ENCODE results near the gene ACAP2.
A peak's percentile ranks its signal among the peaks of the same experiment; 100 is the strongest.

ACAP2 gene

DNA sequence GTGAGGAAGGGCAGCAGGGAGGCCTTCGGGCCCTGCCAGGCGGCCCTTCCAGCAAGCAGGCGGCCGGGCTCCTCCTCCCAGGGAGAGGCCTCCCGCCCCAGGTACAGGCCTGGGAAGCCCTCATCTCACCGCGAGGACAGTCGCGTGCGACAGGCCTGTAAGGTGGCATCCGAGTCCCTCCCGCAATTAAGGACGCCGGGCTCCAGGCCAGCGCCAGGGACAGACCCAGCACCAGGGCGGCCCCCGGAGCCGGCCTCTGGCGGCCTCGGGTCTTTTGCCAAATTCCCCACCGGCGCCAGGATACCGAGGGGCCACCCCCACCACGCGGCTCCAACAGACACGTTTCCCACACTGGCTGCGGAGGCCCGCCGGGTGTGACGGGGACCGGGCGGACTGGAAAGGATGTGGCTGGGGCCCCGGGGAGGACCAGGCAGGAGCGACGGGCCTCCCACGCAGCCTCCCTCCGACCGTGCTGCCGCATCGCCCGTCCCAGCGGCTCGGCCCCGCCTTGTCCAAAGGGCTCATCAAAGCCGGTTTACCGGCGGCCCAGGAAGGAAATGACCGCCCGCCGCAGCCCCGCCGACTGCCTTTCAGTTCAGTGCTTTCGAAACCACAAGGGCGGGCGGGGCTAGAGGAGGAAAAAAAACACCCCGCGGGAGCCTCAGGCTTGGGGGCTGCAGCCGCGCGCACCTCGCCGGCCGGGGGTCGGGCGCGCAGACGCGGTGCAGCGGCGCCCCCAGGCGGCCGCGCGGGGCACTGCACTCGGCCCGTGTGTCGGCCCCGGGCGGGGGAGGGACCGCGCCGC, 183.1 kb downstream of the ACAP2 start:
- peak; percentile 72 to 75 for DNase-seq (ENCODE audit: low read depth in 2 of 2)

DNA sequence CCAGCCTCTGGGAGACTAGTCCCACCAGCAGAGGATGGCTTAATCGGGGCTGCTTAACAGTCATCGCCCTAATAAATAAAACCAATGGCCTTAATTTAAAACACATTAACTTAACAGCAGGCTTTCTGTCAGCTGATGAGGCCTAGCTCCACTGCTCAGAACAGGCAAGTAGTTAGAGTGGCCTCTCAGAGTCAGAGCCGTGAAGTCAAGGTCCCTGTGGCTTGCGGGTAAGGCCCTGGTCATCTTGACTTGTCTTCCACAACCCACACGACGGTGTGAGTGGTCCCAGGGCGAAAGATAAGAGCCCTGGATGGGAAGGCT, 183.7 kb downstream of the ACAP2 start:
- DNase-seq (ENCODE audit: low read depth in 2 of 2) = no peak

DNA sequence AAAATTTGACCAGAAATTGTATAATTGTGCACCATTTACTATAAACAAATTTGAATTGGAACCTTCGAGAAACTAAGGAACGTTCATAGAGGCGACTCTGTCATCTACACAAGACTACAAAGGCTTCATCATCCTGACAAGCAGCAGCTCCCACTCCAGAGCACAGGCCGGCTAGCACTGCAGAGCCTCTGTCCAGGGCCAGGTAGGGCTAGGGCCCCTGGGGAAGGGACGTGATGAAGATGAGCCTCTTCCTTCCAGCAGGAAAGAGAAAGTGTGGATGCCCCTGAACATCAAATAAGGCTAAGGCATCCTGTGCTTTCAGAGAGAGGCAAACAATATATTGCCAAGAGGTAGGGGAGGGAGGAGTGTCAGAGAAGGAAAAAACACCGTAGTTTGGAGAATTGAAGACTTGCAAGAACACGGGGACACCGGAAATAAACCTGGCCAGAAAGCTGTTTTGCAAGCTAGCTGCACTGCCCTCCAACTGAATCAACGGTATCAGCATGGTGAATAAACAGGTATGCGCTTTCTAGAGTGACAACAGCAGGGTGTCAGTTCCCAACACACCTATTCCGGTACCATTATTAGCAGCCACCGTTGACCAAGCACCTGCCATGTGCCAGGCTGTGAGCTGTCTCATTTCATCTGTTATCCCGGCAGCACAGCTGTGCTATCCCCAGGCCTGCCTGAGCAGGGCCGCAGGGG, 184.2 kb downstream of the ACAP2 start:
- DNase-seq (ENCODE audit: low read depth in 2 of 2) = no peak

DNA sequence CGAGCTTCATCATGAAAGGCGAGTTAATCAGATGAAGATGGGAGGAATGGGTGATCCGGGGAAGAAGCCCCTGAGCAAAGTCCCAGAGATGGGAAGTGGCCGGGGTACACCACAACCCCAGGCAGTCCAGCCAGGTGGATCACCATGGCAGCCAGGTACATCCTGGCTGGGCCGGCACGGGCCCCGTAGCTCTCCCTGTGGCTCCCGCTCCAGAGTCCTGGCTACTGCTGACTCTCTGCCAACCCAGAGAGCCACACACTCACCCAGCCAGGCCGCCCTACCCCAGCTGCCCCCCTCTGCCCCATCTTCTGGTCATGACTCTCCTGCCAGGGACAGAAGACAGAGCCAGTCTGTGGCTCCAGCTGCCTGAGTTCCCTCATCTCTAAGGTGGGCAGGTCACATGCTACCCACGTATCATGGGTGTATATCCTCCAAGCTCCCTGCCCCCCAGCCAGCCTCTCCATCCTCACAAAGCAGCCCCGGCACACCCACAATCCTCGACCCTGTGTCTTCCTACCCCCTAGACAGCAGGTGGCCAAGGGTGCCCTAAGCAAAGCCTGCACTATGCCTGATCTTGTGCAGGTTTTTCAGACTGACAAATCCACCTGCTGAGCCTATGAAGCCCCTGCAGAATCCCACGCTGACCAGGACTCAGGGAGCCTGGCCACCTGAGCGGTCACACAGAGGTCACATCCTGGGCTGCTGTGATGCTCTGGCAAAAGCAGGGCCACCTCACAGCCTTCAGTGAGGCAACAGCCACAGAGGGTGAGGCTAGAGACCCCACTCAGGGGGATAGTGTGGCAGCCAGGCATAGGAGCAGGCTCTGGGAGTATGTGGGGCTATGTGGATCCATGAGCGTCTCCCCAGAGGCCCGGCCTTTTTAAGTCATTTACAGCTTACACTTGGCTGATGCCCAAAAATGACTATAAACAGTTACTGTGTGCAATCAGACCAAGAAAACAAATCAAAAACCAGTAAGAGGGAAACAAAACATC, 185.1 kb downstream of the ACAP2 start:
- no peak for DNase-seq (ENCODE audit: low read depth in 2 of 2)

DNA sequence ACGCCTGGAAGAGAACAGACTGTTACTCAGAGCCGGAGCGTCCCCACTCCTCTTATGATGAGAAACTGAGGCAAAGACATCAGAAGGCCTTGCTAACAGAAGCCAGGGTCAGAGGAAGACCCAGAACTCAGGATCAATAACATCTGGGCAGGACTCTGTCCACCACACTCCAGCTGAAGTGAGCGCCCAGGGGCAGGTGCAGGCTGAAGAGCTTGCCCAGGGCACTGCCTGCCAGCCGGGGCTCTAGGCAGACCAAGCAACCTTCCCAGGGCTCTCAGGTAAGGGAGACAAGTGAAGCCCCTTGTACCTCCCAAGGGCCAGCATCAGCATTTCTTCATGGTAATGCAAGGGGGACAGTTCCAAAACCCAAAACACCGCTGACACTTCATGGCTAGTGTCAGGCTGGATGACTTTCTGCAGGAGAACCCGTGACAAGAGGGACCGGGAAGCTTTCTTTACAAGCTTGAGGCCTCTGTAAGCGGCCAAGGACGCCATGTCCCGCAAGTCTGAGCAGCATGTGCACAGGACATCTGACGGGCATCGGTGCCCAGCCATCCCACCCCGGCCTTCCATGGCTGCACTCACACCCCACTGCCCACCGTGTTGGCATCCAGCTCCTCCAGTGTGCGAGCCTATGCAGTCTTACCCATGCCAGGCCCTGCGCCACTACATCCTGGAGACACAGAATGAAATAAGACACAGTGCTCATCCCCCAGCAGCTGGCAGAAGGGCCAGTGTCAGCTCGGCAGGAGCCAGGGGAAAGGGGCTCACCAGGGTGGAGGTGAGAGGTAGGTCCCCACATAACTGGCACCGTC, 186.0 kb downstream of the ACAP2 start:
- no peak for DNase-seq (ENCODE audit: low read depth in 2 of 2)

DNA sequence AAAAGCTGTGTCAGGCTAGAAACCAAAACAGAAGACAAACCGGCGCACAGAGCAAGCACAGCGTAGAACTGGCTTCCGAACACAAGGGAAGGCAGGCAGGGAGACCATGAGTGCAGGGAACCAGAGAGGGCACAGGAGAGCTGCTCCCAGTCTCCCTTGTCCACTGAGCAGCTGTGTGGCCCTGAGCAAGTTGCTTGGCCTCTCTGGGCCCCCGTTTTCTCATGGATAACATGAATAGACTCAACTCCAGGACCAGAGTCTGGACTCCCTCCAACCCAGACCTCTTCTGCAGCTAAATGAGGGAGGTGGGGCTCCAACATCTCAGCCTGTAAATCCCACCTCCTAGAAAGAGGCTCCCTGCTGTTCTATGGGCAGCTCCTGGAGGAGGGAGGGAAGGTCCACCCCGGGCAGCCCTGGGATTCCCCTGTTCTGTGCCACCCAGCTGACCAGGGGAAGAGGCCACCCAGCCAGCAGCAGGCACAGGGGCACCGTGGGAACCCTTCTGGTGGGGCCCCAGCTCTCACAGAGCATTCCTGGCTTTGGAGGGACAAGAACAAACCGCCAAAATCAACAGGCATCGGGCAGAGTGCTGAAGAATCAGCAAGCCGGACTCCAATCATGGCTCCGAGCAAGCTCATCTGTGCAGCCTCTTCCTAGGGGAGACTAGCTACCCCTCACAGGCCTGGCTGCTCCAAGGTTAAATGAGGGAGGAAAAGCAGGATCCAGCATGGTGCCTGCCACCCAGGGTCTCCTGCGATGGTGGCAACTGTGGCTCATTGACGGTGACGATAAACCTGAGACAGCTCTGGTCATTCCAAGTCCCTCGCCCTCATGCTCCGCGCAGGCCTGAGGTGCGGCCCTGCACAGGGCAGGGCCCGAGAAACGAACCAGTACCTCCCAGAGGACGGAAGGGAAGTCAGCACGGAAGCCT, 187.0 kb downstream of the ACAP2 start:
- no peak for DNase-seq (ENCODE audit: low read depth in 2 of 2)

DNA sequence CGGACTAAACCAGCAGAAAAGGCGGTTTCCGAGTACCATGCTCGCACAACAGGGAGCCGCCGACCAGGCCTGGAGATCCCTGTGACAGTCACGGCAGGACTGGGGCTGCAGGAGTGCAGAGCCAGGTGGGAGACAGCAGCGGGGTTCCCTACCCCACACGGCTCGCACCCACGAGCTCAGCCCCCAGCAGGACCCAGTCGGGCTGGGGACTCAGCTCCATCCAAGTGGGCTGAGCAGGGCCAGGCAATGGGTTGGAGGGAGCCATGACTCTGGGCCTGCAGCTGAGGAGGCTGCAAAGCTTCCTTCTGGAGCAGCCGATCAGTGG, 187.7 kb downstream of the ACAP2 start:
- DNase-seq (ENCODE audit: low read depth in 2 of 2) = no peak

DNA sequence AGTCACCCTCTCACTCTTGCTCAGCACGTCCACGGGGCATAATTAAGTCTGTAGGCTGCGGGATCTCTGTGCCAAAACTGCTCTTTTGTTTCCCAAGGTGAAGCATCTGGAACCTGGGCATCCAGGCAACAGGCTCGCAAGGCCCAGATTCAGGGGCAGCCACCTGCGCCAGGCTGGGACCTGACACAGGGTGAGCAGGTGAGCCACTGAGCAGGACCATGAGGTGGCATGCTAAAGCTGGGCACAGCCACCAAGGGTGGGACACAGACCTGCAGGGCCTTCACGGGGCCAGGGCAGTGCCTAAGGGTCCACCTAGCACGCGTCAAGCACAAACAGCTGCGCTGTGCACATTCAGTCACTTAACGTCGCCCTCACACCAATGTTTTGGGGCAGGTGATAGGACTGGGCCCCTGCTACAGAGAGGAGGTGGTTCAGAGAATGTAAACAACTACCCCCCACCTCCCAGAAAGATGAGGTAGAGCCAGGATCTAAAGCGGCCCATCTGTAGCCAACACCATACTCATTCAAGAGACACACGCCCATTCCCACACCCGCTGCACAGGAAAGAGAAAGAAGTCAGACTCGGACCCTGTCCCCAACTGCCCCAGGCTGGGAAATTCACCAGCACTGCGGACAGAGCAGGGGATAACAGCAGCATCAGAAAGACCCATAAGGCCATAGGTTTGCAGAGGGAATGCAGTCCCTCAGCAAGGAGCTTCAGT, 188.2 kb downstream of the ACAP2 start:
- DNase-seq (ENCODE audit: low read depth in 2 of 2) = no peak

DNA sequence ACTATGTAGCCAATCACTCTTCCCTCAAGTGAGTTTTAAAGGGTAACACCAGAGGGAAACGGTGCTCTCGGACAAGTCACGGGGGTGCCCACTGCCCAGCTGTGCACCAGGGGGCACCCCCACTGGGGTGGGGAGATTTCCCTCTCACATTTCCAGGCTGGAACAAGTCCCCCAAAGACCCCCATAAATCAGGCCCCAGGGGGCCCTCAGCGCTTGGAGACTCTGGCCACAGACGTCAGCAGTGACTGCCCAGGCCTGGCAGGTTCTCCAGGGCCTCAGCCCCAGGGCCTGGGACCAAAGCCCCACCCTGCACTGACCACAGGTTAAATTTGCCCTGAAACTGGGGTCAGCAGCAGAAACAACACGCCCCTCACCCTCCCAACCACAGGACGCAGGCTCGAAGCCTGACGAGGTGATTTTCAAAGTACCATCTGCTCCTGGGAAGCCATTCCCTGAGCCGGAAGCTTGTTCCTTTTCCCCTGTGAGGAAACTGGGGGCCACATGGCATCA, 188.8 kb downstream of the ACAP2 start:
- no peak for DNase-seq (ENCODE audit: low read depth in 2 of 2)

DNA sequence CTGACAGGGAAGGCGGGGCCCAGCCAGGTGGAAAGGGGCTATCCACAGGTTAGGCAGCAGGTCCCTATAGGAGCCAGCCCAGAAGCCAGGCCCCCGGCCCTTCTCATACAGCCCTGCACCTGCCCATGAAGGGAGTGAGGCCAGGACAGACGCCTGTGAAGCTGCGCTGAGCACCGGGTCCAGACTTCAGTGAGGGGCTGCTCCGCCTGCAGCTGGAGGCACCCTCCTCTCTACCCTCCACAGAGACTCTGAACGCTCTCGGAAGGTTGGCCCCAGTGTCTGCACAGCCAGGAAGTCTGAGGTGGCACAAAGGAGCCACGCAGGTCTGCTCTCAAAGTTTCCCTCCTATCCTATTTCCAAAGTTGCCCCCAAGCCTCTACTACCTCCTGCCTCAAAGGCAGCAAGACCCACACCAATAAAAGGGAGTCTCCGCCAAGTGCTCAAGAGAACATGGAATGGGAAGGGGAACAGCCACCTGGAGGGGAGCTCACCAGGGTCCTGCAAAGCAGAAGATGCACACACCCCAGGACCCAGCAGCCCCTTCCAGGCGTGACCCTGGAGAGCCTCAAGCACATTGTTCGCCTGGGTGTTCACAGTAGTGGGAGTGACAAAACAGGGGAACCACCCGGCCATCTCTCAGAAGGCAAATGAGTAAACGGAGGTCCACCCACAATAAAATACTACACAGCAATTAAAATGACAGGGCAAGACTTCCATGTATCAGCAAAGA, 191.3 kb downstream of the ACAP2 start:
- DNase-seq (ENCODE audit: low read depth in 2 of 2) = no peak

DNA sequence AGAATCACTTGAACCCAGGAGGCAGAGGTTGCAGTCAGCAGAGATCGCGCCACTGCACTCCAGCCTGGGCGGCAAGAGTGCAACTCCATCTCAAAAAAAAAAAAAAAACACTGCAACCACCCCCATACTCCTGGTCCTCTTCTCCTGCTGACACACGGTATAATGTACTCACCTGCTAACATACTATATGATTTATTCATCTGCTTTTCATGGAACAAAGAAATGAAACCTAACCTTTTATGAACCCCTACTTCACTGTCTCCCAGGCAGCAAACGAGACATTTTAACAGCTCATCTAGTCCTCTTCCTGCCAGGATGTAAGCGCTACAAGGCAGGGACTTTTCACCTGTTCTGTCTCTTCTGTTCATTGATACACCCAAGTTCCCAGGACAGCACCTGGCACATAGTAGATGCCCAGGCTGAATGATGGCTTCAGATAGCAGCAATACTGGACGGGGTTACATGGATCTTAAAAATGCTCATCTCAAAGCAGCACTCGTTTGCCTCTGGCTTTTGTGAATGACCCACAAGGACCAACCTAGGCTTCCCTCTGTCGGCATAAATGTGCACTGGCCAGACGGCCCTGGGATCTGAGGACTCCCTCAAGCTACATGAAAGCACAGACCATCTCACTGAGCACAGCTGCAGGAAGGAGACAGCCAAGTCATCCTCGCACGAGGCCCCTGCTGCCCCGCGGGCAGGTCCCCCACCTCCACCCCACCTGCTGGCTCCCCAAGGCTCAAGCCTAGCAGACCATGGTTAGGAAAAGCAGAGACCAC, 192.2 kb downstream of the ACAP2 start:
- no peak for DNase-seq (ENCODE audit: low read depth in 2 of 2)

DNA sequence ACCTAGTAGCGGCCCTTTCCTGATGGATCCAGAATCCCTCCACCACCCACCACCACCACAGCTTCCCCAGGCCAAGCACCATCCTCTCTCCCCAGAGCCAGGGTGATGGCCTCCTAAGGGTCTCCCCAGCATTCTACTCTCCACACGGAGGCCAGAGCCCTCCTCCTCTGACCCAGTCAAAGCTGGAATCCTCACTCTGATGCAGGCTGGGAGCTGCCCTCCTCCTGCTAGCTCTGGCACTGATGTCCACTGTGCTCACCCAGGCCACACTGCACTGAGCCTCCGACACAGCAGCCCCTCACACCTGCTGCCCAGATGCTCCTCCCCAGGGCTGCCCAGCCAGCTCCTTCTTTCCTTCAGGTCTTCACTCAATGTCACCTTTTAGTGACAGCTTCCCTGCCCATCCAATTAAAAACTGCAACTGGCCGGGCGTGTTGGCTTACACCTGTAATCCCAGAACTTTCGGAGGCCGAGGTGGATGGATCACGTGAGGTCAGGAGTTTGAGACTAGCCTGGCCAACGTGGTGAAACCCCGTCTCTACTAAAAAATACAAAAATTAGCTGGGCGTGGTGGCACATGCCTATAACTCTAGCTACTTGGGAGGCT, 192.9 kb downstream of the ACAP2 start:
- no peak for DNase-seq (ENCODE audit: low read depth in 2 of 2)

DNA sequence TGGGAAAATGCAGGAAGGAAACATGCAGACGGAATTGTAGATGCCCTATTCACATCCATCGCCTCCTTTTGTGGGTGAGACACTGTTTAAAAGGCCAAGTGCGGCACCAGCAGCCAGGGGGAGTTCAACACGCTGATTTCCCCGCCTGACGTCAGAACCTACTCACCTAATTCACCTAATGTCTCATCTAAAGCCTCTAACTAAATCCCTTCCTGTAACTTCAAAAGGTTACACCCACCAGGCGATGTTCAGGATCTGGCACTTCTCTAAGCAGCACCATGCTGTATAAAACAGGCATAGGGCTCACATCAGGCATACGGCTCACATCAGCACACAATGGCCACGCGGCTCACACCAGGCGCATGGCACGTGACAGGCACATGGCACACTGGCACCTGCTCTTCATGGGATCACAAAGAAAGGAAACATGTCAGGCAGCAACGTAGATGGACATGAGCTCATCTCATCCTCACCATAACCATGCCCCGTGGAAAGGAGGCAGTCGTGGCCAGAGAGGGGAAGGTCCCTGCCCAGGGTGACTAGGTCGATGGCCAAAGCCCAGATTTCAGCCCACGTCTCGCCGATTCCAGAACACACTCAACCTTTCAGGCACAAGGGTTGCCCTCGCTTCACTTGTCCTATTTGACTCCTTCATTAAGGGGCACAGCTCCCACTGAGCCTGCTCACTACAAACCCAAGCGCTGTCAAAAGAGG, 193.6 kb downstream of the ACAP2 start:
- no peak for DNase-seq (ENCODE audit: low read depth in 2 of 2)

DNA sequence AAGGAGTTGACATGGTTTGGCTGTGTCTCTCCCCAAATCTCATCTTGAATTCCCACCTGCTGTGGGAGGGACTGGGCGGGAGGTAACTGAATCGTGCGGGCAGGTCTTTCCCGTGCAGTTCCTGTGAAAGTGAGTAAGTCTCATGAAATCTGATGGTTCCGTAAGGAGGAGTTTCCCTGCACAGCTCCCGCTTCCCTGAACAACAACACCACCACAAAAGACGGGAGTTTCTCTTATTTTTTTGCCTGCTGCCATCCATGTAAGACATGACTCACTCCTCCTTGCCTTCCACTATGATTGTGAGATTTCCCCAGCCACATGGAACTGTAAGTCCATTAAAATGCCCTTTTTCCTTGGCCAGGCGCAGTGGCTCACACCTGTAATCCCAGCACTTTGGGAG, 194.5 kb downstream of the ACAP2 start:
- no peak for DNase-seq (ENCODE audit: low read depth in 2 of 2)

DNA sequence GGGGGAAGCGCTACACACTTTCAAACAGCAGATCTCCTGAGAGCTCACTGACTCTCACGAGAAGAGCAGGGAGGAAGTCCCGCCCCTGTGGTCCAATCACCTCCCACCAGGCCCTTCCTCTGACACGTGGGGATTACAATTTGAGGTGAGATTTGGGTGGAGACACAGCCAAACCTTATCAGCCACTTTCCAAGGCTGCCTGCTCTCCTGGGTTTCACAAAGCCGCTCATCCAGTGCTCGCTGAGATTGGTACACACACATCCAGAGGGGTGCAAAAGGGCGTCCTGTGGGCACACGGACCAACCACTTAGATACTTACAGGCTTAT, 195.0 kb downstream of the ACAP2 start:
- DNase-seq (ENCODE audit: low read depth in 2 of 2) = no peak

DNA sequence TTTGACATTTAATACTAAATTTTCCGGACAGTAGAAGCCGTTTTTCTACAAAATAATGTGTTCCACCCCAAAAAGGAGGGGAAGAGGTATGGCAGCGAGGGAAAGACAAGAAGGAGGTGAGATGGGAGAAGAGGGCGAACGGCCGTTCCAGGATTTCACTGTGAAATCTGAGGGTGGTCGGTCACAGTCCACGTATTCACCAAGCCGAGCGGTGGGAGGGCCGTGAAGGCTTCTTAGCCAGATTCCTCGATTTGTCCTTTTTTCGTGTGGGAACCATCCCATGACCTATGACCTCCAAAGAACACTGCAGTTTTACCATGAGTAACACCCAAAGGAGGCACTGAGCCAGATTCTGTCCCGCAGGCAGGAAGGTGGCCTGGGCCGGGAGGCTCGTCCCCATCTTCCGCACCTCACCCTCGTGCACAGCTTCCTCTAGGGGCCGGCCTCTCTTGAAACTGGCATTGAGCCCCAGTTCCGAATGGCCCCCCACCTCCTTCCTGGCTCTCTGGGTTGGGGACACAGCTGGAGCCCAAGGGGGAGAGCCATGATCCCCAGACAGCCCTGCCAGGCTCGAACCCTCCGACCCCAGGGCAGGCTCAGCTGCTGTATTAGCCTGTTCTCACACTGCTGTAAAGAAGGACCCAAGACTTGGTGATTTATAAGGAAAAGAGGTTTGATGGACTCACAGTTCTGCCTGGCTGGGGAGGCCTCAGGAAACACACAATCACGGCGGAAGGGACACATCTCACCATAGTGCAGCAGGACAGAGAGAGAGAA, 195.5 kb downstream of the ACAP2 start:
- DNase-seq (ENCODE audit: low read depth in 2 of 2) = no peak

Data from activated CD4-positive, alpha-beta T cell treated with anti-CD3 and anti-CD28 coated beads for 24 hours (primary cell).